ENCODE data around the gene REV3L.

REV3L gene

DNA sequence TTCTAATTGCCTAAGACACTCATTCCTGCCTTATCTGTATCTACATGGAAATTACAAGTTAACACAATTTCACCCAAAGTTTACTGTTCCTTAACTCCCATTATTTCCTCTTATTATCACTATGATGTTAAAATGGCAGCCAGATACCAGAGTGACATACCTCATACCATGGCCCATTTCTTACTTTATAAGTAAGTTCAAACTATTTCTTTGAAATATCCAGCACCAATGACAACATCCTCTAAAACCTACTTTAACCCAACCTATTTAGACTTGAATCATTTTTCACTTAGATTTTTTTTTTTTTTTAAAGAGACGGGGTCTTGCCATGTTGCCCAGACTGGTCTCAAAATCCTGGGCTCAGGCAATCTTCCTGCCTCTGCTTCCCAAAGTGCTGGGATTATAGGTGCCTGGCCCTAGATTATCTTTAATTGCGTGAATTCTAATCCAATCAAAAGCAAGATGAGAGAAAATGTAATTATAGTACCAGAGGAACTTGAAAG lies 10.0 kb downstream of the REV3L start:
- DNase-seq, result no peak
- H3K27ac ChIP-seq, result no peak overlapping the region
- in situ Hi-C loops (cut with HindIII; ENCODE audit: low pct_ligation_motif_present, low sequenced_read_pairs), result no loop called here
- no peak overlapping the region for H3K4me3 ChIP-seq (ENCODE audit: low read depth, low read length)
- TF ChIP-seq, protein P1, sequence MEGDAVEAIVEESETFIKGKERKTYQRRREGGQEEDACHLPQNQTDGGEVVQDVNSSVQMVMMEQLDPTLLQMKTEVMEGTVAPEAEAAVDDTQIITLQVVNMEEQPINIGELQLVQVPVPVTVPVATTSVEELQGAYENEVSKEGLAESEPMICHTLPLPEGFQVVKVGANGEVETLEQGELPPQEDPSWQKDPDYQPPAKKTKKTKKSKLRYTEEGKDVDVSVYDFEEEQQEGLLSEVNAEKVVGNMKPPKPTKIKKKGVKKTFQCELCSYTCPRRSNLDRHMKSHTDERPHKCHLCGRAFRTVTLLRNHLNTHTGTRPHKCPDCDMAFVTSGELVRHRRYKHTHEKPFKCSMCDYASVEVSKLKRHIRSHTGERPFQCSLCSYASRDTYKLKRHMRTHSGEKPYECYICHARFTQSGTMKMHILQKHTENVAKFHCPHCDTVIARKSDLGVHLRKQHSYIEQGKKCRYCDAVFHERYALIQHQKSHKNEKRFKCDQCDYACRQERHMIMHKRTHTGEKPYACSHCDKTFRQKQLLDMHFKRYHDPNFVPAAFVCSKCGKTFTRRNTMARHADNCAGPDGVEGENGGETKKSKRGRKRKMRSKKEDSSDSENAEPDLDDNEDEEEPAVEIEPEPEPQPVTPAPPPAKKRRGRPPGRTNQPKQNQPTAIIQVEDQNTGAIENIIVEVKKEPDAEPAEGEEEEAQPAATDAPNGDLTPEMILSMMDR (IDR thresholded peaks at IDR 0.05; ENCODE audit: low read depth, low read length, missing control alignments), result no peak
- no peaks in the 10 kb centered on the region for H3K36me3 ChIP-seq (replicated peaks)
- H3K27me3 ChIP-seq (replicated peaks), result no peaks in the 10 kb centered on the region

DNA sequence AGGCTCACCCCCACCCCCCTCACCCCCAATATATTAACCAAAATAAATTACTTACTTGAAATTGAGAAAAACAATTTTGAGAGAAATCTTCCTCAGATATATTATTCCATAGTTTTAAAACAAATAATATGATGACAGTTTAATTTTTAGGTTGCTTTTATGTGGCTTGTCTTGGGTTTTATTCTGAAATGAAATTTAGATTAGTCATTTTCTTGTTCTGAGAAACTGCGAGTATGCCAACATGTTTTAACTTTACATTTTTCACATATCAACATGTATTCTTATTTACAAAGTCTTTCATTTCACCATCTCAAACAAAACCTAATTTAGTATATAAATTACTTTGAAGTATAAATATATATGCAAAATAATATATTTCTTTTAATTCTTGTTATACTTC lies 11.1 kb downstream of the REV3L start:
- DNase-seq, result no peak
- Histone ChIP-seq H3K36me3 (replicated peaks) (no peaks in the 10 kb centered on the region), H3K4me3 (ENCODE audit: low read depth, low read length) (no peak overlapping the region), H3K27ac (no peak overlapping the region), H3K27me3 (replicated peaks) (no peaks in the 10 kb centered on the region)
- TF ChIP-seq, protein P1 (IDR thresholded peaks at IDR 0.05; ENCODE audit: low read depth, low read length, missing control alignments), result no peak
- in situ Hi-C loops (cut with HindIII; ENCODE audit: low pct_ligation_motif_present, low sequenced_read_pairs), result no loop called here

DNA sequence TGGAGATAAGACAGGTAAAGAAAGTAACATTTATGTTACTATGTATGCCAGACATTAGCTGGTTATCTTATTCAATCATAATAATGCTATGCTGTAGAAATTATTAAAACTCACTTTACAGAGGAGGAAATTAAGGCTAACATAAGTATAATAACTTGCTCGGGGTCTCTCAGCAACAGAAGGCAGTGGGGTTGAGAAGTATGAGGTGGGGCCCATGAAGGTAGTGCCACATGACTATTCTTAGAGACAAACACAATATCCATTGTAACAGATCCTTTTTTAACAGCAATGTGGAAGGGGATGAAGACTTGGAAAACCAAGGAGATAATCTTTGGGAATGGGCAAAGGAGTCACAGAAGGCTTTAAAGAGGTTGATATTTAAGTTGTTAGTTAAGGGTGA lies 11.5 kb downstream of the REV3L start:
- DNase-seq, result no peak
- TF ChIP-seq, protein P1 (IDR thresholded peaks at IDR 0.05; ENCODE audit: low read depth, low read length, missing control alignments), result no peak
- Histone ChIP-seq H3K27me3 (replicated peaks) (no peaks in the 10 kb centered on the region), H3K27ac (no peak overlapping the region), H3K36me3 (replicated peaks) (no peaks in the 10 kb centered on the region), H3K4me3 (ENCODE audit: low read depth, low read length) (no peak overlapping the region)
- in situ Hi-C loops (cut with HindIII; ENCODE audit: low pct_ligation_motif_present, low sequenced_read_pairs), result no loop called here

DNA sequence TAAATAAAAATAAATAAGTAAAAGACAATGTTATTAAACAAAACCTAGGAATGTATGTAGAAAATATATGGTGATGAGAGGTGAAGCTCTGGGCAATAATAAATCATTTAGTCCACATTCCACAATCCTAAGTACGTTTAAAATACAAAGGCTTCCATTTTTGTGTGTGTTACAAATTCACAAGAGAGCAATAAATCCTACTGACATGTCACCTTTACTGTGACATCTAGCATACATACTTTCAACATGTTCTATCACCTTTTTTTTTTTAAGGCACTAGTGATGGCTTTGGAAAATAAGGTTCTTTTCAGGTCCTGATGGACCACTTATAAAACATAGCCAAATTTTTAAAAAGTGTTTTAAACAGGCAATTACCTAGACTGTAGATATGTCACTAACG lies 12.0 kb downstream of the REV3L start:
- no peak for DNase-seq
- Histone ChIP-seq H3K27ac (no peak overlapping the region), H3K4me3 (ENCODE audit: low read depth, low read length) (no peak overlapping the region), H3K27me3 (replicated peaks) (no peaks in the 10 kb centered on the region), H3K36me3 (replicated peaks) (no peaks in the 10 kb centered on the region)
- TF ChIP-seq, protein P1 (IDR thresholded peaks at IDR 0.05; ENCODE audit: low read depth, low read length, missing control alignments), result no peak
- in situ Hi-C loops (cut with HindIII; ENCODE audit: low pct_ligation_motif_present, low sequenced_read_pairs), result no loop called here

DNA sequence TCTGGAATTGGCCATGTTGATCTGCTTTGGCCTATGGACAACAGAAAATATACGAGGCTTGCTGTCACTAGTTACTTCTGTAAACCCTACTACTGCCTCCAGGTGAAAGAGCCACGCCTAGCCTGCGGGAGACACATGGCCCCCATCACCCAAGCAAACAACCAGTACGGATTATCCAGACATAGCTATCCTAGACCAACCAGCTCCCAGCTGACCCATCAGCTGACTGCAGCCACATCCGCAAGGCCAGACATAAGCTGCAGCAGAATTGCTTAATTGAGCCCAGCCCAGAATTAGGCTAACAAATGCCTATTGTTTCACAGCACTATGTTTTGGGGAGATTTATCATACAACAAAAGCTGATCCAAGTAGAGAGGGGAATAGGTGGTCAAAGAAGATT lies 13.5 kb downstream of the REV3L start:
- TF ChIP-seq, protein P1 (IDR thresholded peaks at IDR 0.05; ENCODE audit: low read depth, low read length, missing control alignments), result no peak
- in situ Hi-C loops (cut with HindIII; ENCODE audit: low pct_ligation_motif_present, low sequenced_read_pairs), result no loop called here
- no peak overlapping the region for H3K27ac ChIP-seq
- no peaks in the 10 kb centered on the region for H3K27me3 ChIP-seq (replicated peaks)
- H3K4me3 ChIP-seq (ENCODE audit: low read depth, low read length), result no peak overlapping the region
- no peaks in the 10 kb centered on the region for H3K36me3 ChIP-seq (replicated peaks)
- no peak for DNase-seq

DNA sequence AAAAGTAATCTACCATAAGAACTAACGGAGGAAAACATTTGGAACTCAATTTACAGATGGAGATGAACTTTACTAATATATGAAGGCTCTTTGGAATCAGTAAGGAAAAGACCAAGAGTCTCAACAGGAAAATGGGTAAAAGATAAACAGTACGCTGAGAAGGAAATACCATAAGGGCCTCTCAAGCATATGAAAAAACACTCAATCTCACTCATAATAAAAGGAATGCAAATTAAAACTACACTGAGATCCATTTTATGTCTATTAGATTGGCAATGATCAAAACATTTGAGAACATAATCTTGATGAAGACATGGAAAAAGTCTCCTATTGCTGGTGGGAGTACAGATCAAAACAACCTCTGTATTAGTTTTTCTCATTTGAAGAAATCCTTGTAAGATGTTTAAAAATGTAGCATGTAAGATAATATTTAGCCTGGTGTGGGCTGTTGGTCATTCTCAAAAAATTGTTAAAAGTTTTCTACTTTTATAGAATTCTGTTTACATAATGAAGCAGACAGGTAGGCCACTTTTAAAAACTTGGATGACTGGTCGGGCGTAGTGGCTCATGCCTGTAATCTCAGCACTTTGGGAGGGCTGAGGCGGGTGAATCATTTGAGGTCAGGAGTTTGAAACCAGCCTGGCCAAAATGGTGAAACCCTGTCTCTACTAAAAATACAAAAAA lies 14.5 kb downstream of the REV3L start:
- in situ Hi-C loops (cut with HindIII; ENCODE audit: low pct_ligation_motif_present, low sequenced_read_pairs), result no loop called here
- Histone ChIP-seq H3K27me3 (replicated peaks) (no peaks in the 10 kb centered on the region), H3K36me3 (replicated peaks) (no peaks in the 10 kb centered on the region), H3K4me3 (ENCODE audit: low read depth, low read length) (no peak overlapping the region), H3K27ac (peak overlapping the region; percentile 64)
- TF ChIP-seq, protein P1 (IDR thresholded peaks at IDR 0.05; ENCODE audit: low read depth, low read length, missing control alignments), result no peak
- peak; percentile 73 for DNase-seq
